HCT116 (cell line): ENCODE results near the gene LMBRD2. TPM values are rescaled to one million over a fixed set of nuclear protein-coding genes. Genes with fewer than 3 reads are reported as not detected.

Experiments
- ATAC-seq: fragments of 200-7000 bp; cut with Tn5 transposase; 2 replicates; pipeline ENCODE4 v1.9.1; 2020; ENCODE audit warnings: mild to moderate bottlenecking, moderate library complexity
- BruUV-seq: library from RNA; stranded (reverse); fragments of 400-500 nt; replicated peaks from 2 replicates; lab custom pipeline; 2021; lab: Mats Ljungman, UMichigan
- CTCF ChIA-PET: fragments of 300-600 bp; sonication (Branson Sonifier 250); formaldehyde crosslinking; loops from one replicate; lab custom pipeline; 2021; ENCODE audit warnings: antibody characterized with exemption; lab: Charles Lee
- POLR2A ChIA-PET: fragments of 300-600, 350-600 bp; sonication (Branson Sonifier 250); formaldehyde crosslinking; loops from one replicate; lab custom pipeline; 2021; ENCODE audit warnings: antibody characterized with exemption; lab: Charles Lee
- RAD21 ChIA-PET, 2 experiments: fragments of 300-600 bp; sonication (Branson Sonifier 250); formaldehyde crosslinking; loops; one replicate each; lab custom pipeline; 2023; ENCODE audit warnings: low total read pairs in 2 of 2; ENCODE audit not compliant: uncharacterized antibody in 2 of 2, unreplicated experiment in 2 of 2, low non-redundant PET in 1 of 2; lab: Charles Lee
- DNase-seq: peaks from one replicate; pipeline ENCODE4 v3.0.0-alpha.2; 2010; ENCODE audit warnings: low read depth, low spot score
- H2AFZ ChIP-seq: fragments of 200-600 bp; shearing (Covaris generic), sonication (generic); 2 replicates; pipeline ENCODE4 v1.6.1; 2017; ENCODE audit warnings: low read depth, mixed run types, mixed read lengths, antibody characterized with exemption, low read length; ENCODE audit not compliant: poor library complexity, severe bottlenecking
- H3K27ac ChIP-seq: 2 replicates; pipeline ENCODE4 v1.5.1; 2012; ENCODE audit warnings: low read depth, low read length
- H3K27me3 ChIP-seq: fragments of 200-600 bp; sonication (generic); 2 replicates; pipeline ENCODE4 v1.6.1; 2016; ENCODE audit warnings: mixed run types, low read length, mixed read lengths; ENCODE audit not compliant: insufficient read depth
- H3K36me3 ChIP-seq, 2 experiments: fragments of 200-500 bp in 1 of 2; fragments of 200-600 bp in 1 of 2; sonication (Bioruptor generic) in 1 of 2; sonication (generic) in 1 of 2; 2 replicates each; pipeline versions ENCODE4 v1.5.1 to v1.6.1; 2014 to 2016; ENCODE audit warnings: low read length in 2 of 2, inconsistent platforms in 1 of 2, mixed read lengths in 1 of 2, mixed run types in 1 of 2; ENCODE audit not compliant: insufficient read depth in 2 of 2, control insufficient read depth in 1 of 2
- H3K4me1 ChIP-seq, 2 experiments: fragments of 200-600 bp in 1 of 2; sonication (generic) in 1 of 2; 2 replicates each; pipeline versions ENCODE4 v1.5.1 to v1.6.1; 2012 to 2017; ENCODE audit warnings: low read length in 2 of 2, inconsistent platforms in 1 of 2, mild to moderate bottlenecking in 1 of 2, mixed read lengths in 1 of 2, mixed run types in 1 of 2, moderate library complexity in 1 of 2; ENCODE audit not compliant: insufficient read depth in 2 of 2, control insufficient read depth in 1 of 2
- H3K4me2 ChIP-seq: fragments of 200-600 bp; sonication (generic); 2 replicates; pipeline ENCODE4 v1.6.1; 2017; ENCODE audit warnings: mixed run types, low read length, mixed read lengths
- H3K4me3 ChIP-seq, 2 experiments: fragments of 200-600 bp in 1 of 2; sonication (generic) in 1 of 2; replicated peaks in 1 of 2; 2 replicates each; pipeline ENCODE4 v1.5.1; 2011 to 2016; ENCODE audit warnings: low read length in 2 of 2, control low read depth in 1 of 2, low read depth in 1 of 2, mild to moderate bottlenecking in 1 of 2, mixed read lengths in 1 of 2, mixed run types in 1 of 2
- H3K79me2 ChIP-seq: fragments of 200-600 bp; sonication (generic); 2 replicates; pipeline ENCODE4 v1.6.1; 2017; ENCODE audit warnings: mild to moderate bottlenecking, mixed run types, low read length, moderate library complexity, mixed read lengths; ENCODE audit not compliant: insufficient read depth
- H3K9ac ChIP-seq: fragments of 200-600 bp; sonication (generic); 2 replicates; pipeline ENCODE4 v1.6.1; 2016; ENCODE audit warnings: low read length, mixed read lengths
- H3K9me2 ChIP-seq: fragments of 200-600 bp; sonication (generic), shearing (Covaris generic); 2 replicates; pipeline ENCODE4 v1.6.1; 2017; ENCODE audit warnings: mixed run types, mild to moderate bottlenecking, moderate library complexity; ENCODE audit not compliant: insufficient read depth
- H3K9me3 ChIP-seq, 2 experiments: fragments of 200-500 bp in 1 of 2; fragments of 200-600 bp in 1 of 2; sonication (Bioruptor generic) in 1 of 2; sonication (generic) in 1 of 2; 2 replicates each; pipeline ENCODE4 v1.6.1; 2014 to 2017; ENCODE audit warnings: low read length in 2 of 2, mixed read lengths in 2 of 2, inconsistent platforms in 1 of 2, low read depth in 1 of 2, mild to moderate bottlenecking in 1 of 2, mixed run types in 1 of 2, moderate library complexity in 1 of 2; ENCODE audit not compliant: control insufficient read depth in 1 of 2, insufficient read depth in 1 of 2
- H4K20me1 ChIP-seq: fragments of 200-600 bp; sonication (generic), shearing (Covaris generic); 2 replicates; pipeline ENCODE4 v1.6.1; 2017; ENCODE audit warnings: mixed run types, mild to moderate bottlenecking, moderate library complexity; ENCODE audit not compliant: insufficient read depth
- CBX3 ChIP-seq: IDR thresholded peaks from 2 replicates; pipeline ENCODE4 v1.6.1; 2012; ENCODE audit warnings: low read depth
- EGR1 ChIP-seq: IDR thresholded peaks from 2 replicates; pipeline ENCODE4 v1.6.1; 2012; ENCODE audit warnings: low read depth
- ELF1 ChIP-seq: IDR thresholded peaks from 2 replicates; pipeline ENCODE4 v1.6.1; 2012; ENCODE audit warnings: low read depth, borderline replicate concordance
- EZH2phosphoT487 ChIP-seq: fragments of 200-600 bp; IDR thresholded peaks from 2 replicates; pipeline ENCODE4 v1.6.1; 2018; ENCODE audit warnings: antibody characterized with exemption, borderline replicate concordance
- FOSL1 ChIP-seq: IDR thresholded peaks from 2 replicates; pipeline ENCODE4 v1.6.1; 2012; ENCODE audit warnings: low read depth
- POLR2A ChIP-seq: IDR thresholded peaks from 2 replicates; pipeline ENCODE4 v1.7.0; 2011; ENCODE audit warnings: borderline replicate concordance; ENCODE audit not compliant: insufficient read depth, insufficient read length; ENCODE audit errors: extremely low read depth
- POLR2AphosphoS5 ChIP-seq: IDR thresholded peaks from 2 replicates; pipeline ENCODE4 v1.6.1; 2011; ENCODE audit warnings: mild to moderate bottlenecking, low read depth, low read length, moderate library complexity
- SP1 ChIP-seq: IDR thresholded peaks from 2 replicates; pipeline ENCODE4 v1.6.1; 2012; ENCODE audit warnings: low read depth
- TCF7L2 ChIP-seq: IDR thresholded peaks from 2 replicates; pipeline ENCODE4 v1.7.0; 2011; ENCODE audit warnings: borderline replicate concordance, inconsistent platforms; ENCODE audit not compliant: insufficient read depth, insufficient read length; ENCODE audit errors: extremely low read depth
- intact Hi-C: fragments of 100-400 bp; cut with micrococcal nuclease; formaldehyde crosslinking; loops from 2 replicates; pipeline ENCODE4 v1.10.0; 2022
- total RNA-seq: library from RNA; stranded (reverse); gene quantifications from one replicate; pipeline ENCODE4 v1.2.1, GENCODE V29; 2021; ENCODE audit not compliant: unreplicated experiment
- TF ChIP-seq, protein P1 (sequence below): IDR thresholded peaks from 2 replicates; pipeline ENCODE4 v1.6.1; 2011; ENCODE audit warnings: mild to moderate bottlenecking, low read length, moderate library complexity; ENCODE audit not compliant: insufficient replicate concordance; ENCODE audit errors: extremely low read depth
- TF ChIP-seq, protein P2 (sequence below): IDR thresholded peaks from 2 replicates; pipeline ENCODE4 v1.6.1; 2012

The LMBRD2 gene
- total RNA-seq, 1 experiment from 2014 or later = 1.1 TPM

DNA sequence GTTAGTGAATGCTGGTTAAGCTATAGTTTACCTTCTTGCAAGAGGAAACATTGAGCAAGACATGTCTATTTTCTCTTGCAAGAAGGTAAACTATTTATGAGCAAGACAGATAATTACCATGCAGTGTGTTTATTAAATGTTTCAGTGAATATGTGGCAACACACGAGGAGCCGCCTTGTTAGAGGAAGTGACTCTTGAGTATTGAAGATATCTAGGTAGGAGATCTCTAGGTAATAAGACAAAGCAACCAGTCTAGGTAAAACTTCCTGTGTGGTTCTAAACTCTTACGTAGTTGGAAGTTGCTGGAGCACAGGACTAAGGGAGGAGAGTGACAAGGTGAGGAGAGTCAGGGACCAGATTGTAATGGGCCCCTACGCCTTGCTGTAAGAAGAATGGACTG, 17.1 kb upstream of the LMBRD2 start (continued):
- TF ChIP-seq, protein P1, sequence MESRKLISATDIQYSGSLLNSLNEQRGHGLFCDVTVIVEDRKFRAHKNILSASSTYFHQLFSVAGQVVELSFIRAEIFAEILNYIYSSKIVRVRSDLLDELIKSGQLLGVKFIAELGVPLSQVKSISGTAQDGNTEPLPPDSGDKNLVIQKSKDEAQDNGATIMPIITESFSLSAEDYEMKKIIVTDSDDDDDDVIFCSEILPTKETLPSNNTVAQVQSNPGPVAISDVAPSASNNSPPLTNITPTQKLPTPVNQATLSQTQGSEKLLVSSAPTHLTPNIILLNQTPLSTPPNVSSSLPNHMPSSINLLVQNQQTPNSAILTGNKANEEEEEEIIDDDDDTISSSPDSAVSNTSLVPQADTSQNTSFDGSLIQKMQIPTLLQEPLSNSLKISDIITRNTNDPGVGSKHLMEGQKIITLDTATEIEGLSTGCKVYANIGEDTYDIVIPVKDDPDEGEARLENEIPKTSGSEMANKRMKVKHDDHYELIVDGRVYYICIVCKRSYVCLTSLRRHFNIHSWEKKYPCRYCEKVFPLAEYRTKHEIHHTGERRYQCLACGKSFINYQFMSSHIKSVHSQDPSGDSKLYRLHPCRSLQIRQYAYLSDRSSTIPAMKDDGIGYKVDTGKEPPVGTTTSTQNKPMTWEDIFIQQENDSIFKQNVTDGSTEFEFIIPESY = no peak
- TF ChIP-seq POLR2A (no peak), FOSL1 (no peak), ELF1 (no peak), SP1 (no peak), CBX3 (no peak), POLR2AphosphoS5 (no peak)
- TF ChIP-seq, protein P2, sequence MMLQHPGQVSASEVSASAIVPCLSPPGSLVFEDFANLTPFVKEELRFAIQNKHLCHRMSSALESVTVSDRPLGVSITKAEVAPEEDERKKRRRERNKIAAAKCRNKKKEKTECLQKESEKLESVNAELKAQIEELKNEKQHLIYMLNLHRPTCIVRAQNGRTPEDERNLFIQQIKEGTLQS = no peak

DNA sequence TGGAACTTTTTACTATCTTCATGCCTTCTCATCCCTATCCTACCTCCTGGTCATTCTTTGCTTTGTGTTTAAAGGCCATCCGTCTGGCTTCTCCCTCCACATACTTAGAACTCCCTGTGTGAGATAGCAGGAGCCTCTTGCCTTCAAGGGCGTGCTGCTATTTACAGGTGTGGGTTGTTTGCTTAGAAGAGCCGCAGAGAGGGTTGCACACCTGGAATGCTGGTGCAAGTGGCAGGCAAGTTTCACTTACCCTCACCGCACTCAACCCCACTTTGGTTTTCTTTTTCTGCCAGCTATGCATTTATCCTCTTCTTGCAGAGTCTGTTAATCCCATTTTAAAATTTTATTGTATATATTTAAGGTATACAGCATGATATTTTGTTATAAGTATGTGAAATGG, 12.8 kb upstream of the LMBRD2 start:
- TF ChIP-seq EZH2phosphoT487 (no peak), TCF7L2 (no peak), EGR1 (no peak)
- Histone ChIP-seq H4K20me1 (no peaks in the 10 kb centered on the region; the same call in 1 of the 2 replicates), H3K79me2 (peaks cover 72% of the 10 kb centered on the region), H3K9me3 (no peaks in the 10 kb centered on the region), H3K4me3 (no peak overlapping the region), H3K9ac (no peak overlapping the region), H2AFZ (no peak overlapping the region), H3K27ac (no peak overlapping the region), H3K36me3 (peaks cover 32 to 42% of the 10 kb centered on the region in 2 experiments), H3K4me2 (no peak overlapping the region), H3K9me2 (no peaks in the 10 kb centered on the region), H3K27me3 (no peaks in the 10 kb centered on the region), H3K4me1 (no peaks in the 10 kb centered on the region)
- no peak for ATAC-seq
- BruUV-seq = no TSS peak
- ChIA-PET CTCF (no interaction called here), RAD21 (no interaction called here), POLR2A (no interaction called here)
- DNase-seq = no peak
- intact Hi-C loops = no loop called here
